ENCODE data around the gene APLP1.

DNA sequence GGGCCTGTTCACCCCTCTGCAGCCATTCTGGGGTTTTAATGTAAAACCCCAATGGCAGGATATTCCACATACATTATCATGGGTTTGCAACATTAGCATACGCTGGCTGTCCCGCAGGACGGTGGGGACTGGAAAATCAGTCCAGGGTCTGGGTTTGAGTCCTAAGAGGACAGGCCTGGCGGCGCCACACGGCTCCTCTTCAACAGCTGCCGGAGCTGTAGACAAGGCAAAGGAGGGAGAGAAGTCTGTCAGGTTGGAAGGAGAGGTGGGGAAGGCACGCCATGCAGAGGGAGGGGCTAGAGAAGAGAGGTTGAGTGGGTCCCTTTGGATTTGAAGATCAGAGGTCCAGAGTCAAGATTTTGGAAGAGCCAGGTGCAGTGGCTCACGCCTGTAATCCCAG is 20.0 kb downstream of the APLP1 start:
- TF ChIP-seq, protein P1, sequence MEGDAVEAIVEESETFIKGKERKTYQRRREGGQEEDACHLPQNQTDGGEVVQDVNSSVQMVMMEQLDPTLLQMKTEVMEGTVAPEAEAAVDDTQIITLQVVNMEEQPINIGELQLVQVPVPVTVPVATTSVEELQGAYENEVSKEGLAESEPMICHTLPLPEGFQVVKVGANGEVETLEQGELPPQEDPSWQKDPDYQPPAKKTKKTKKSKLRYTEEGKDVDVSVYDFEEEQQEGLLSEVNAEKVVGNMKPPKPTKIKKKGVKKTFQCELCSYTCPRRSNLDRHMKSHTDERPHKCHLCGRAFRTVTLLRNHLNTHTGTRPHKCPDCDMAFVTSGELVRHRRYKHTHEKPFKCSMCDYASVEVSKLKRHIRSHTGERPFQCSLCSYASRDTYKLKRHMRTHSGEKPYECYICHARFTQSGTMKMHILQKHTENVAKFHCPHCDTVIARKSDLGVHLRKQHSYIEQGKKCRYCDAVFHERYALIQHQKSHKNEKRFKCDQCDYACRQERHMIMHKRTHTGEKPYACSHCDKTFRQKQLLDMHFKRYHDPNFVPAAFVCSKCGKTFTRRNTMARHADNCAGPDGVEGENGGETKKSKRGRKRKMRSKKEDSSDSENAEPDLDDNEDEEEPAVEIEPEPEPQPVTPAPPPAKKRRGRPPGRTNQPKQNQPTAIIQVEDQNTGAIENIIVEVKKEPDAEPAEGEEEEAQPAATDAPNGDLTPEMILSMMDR (IDR thresholded peaks at IDR 0.05), result no peak
- no peak for TF ChIP-seq ZNF138 (CRISPR knock-in tag; conservative IDR thresholded peaks at IDR 0.05)
- no peak for TF ChIP-seq TP53 (CRISPR knock-in tag; IDR thresholded peaks at IDR 0.05)
- TF ChIP-seq, protein P2, sequence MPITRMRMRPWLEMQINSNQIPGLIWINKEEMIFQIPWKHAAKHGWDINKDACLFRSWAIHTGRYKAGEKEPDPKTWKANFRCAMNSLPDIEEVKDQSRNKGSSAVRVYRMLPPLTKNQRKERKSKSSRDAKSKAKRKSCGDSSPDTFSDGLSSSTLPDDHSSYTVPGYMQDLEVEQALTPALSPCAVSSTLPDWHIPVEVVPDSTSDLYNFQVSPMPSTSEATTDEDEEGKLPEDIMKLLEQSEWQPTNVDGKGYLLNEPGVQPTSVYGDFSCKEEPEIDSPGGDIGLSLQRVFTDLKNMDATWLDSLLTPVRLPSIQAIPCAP (CRISPR knock-in tag; IDR thresholded peaks at IDR 0.05), result no peak
- TF ChIP-seq NR2C2 (CRISPR knock-in tag; IDR thresholded peaks at IDR 0.05), result no peak

Data from WTC11 (cell line).